22Rv1 (cell line): ENCODE results near the gene KCNH5.

Source experiments
- CTCF ChIP-seq: fragments of 450-650 bp; IDR thresholded peaks from 2 replicates; pipeline ENCODE4 v1.5.1; 2017; ENCODE audit warnings: mild to moderate bottlenecking
- ZFX ChIP-seq: fragments of 450-650 bp; IDR thresholded peaks from 2 replicates; pipeline ENCODE4 v1.6.1; 2017; ENCODE audit warnings: antibody characterized with exemption, borderline replicate concordance

GRCh38 chr14:62763951-62764350 lies 281.3 kb downstream of the KCNH5 start:
- TF ChIP-seq CTCF (no peak), ZFX (no peak)
